ENCODE measurements around the gene ZDHHC14. TPM values are rescaled to one million over a fixed set of nuclear protein-coding genes. Genes with fewer than 3 reads are reported as not detected.
A peak's percentile ranks its signal among the peaks of the same experiment; 100 is the strongest.

The ZDHHC14 gene
- total RNA-seq, 1 donor from 2014 or later: 26.1 TPM

- H3K9me3 Mint-ChIP-seq (ENCODE audit: unreplicated experiment): no peaks in the 10 kb centered on the region
- H3K4me1 Mint-ChIP-seq (ENCODE audit: unreplicated experiment): peaks cover 54% of the 10 kb centered on the region
- no peak for TF ChIP-seq CTCF (IDR thresholded peaks at IDR 0.05; ENCODE audit: unreplicated experiment)
- peaks cover 15% of the 10 kb centered on the region for H3K36me3 Mint-ChIP-seq (ENCODE audit: low read depth, unreplicated experiment)
- no peak for DNase-seq (ENCODE audit: low spot score)
- H3K27me3 Mint-ChIP-seq (ENCODE audit: unreplicated experiment): peaks cover 10% of the 10 kb centered on the region
- no peak overlapping the region for H3K27ac Mint-ChIP-seq (ENCODE audit: unreplicated experiment)
- H3K4me3 Mint-ChIP-seq (ENCODE audit: unreplicated experiment): no peak overlapping the region
Measured at GRCh38 chr6:157491571-157492232, 110.7 kb downstream of the ZDHHC14 start.

GRCh38 chr6:157492249-157492648 lies 111.3 kb downstream of the ZDHHC14 start:
- no peak overlapping the region for H3K4me3 Mint-ChIP-seq (ENCODE audit: unreplicated experiment)
- peaks cover 10% of the 10 kb centered on the region for H3K27me3 Mint-ChIP-seq (ENCODE audit: unreplicated experiment)
- no peak overlapping the region for H3K27ac Mint-ChIP-seq (ENCODE audit: unreplicated experiment)
- peaks cover 18% of the 10 kb centered on the region for H3K36me3 Mint-ChIP-seq (ENCODE audit: low read depth, unreplicated experiment)
- no peak for DNase-seq (ENCODE audit: low spot score)
- TF ChIP-seq CTCF (IDR thresholded peaks at IDR 0.05; ENCODE audit: unreplicated experiment): no peak
- no peaks in the 10 kb centered on the region for H3K9me3 Mint-ChIP-seq (ENCODE audit: unreplicated experiment)
- H3K4me1 Mint-ChIP-seq (ENCODE audit: unreplicated experiment): peaks cover 54% of the 10 kb centered on the region

GRCh38 chr6:157492741-157493140 lies 111.8 kb downstream of the ZDHHC14 start:
- H3K27me3 Mint-ChIP-seq (ENCODE audit: unreplicated experiment): peaks cover 10% of the 10 kb centered on the region
- peaks cover 18% of the 10 kb centered on the region for H3K36me3 Mint-ChIP-seq (ENCODE audit: low read depth, unreplicated experiment)
- H3K4me3 Mint-ChIP-seq (ENCODE audit: unreplicated experiment): peak overlapping the region; percentile 14
- no peak for TF ChIP-seq CTCF (IDR thresholded peaks at IDR 0.05; ENCODE audit: unreplicated experiment)
- no peak overlapping the region for H3K27ac Mint-ChIP-seq (ENCODE audit: unreplicated experiment)
- no peaks in the 10 kb centered on the region for H3K9me3 Mint-ChIP-seq (ENCODE audit: unreplicated experiment)
- peaks cover 56% of the 10 kb centered on the region for H3K4me1 Mint-ChIP-seq (ENCODE audit: unreplicated experiment)
- no peak for DNase-seq (ENCODE audit: low spot score)

- H3K36me3 Mint-ChIP-seq (ENCODE audit: low read depth, unreplicated experiment): peaks cover 18% of the 10 kb centered on the region
- peak overlapping the region; percentile 14 for H3K4me3 Mint-ChIP-seq (ENCODE audit: unreplicated experiment)
- no peak for TF ChIP-seq CTCF (IDR thresholded peaks at IDR 0.05; ENCODE audit: unreplicated experiment)
- peaks cover 54% of the 10 kb centered on the region for H3K4me1 Mint-ChIP-seq (ENCODE audit: unreplicated experiment)
- peaks cover 10% of the 10 kb centered on the region for H3K27me3 Mint-ChIP-seq (ENCODE audit: unreplicated experiment)
- H3K27ac Mint-ChIP-seq (ENCODE audit: unreplicated experiment): no peak overlapping the region
- DNase-seq (ENCODE audit: low spot score): no peak
- H3K9me3 Mint-ChIP-seq (ENCODE audit: unreplicated experiment): no peaks in the 10 kb centered on the region
Measured at GRCh38 chr6:157493173-157493572, 112.2 kb downstream of the ZDHHC14 start.

- no peak for TF ChIP-seq CTCF (IDR thresholded peaks at IDR 0.05; ENCODE audit: unreplicated experiment)
- H3K9me3 Mint-ChIP-seq (ENCODE audit: unreplicated experiment): no peaks in the 10 kb centered on the region
- peaks cover 52% of the 10 kb centered on the region for H3K4me1 Mint-ChIP-seq (ENCODE audit: unreplicated experiment)
- H3K27me3 Mint-ChIP-seq (ENCODE audit: unreplicated experiment): peaks cover 10% of the 10 kb centered on the region
- peaks cover 18% of the 10 kb centered on the region for H3K36me3 Mint-ChIP-seq (ENCODE audit: low read depth, unreplicated experiment)
- no peak overlapping the region for H3K27ac Mint-ChIP-seq (ENCODE audit: unreplicated experiment)
- no peak overlapping the region for H3K4me3 Mint-ChIP-seq (ENCODE audit: unreplicated experiment)
- DNase-seq (ENCODE audit: low spot score): no peak
Measured at GRCh38 chr6:157493576-157493975, 112.6 kb downstream of the ZDHHC14 start.
